Spleen (tissue), 11 donors: ENCODE measurements around the gene OXCT1. TPM values are rescaled to one million over a fixed set of nuclear protein-coding genes. Genes with fewer than 3 reads are reported as not detected.

ENCODE experiments used
- DNase-seq: peaks from one replicate; pipeline ENCODE4 v3.0.0-alpha.2; 2020
- H3K27ac ChIP-seq, 8 donors: fragments of 200-600 bp; sonication (generic) in 7 of 8; 1 replicate in 4 of 8; 2 replicates in 4 of 8; pipeline versions ENCODE4 v1.5.0 to v1.8.0; 2016 to 2021; ENCODE audit warnings: inconsistent platforms in 4 of 8, mild to moderate bottlenecking in 4 of 8, moderate library complexity in 1 of 8
- H3K27me3 ChIP-seq, 7 donors: fragments of 200-600 bp; sonication (generic) in 6 of 7; replicated peaks in 1 of 7; 1 replicate in 4 of 7; 2 replicates in 3 of 7; pipeline versions ENCODE4 v1.5.0 to v1.8.0; 2016 to 2021; ENCODE audit warnings: inconsistent platforms in 3 of 7, mild to moderate bottlenecking in 1 of 7
- H3K36me3 ChIP-seq, 6 donors: fragments of 200-600 bp; sonication (generic) in 5 of 6; 1 replicate in 4 of 6; 2 replicates in 2 of 6; pipeline versions ENCODE4 v1.5.0 to v1.8.0; 2016 to 2021; ENCODE audit warnings: inconsistent platforms in 2 of 6
- H3K4me1 ChIP-seq, 6 donors: fragments of 200-600 bp; sonication (generic) in 5 of 6; 1 replicate in 3 of 6; 2 replicates in 3 of 6; pipeline versions ENCODE4 v1.5.0 to v1.8.0; 2016 to 2021; ENCODE audit warnings: inconsistent platforms in 3 of 6
- H3K4me3 ChIP-seq, 8 donors: fragments of 200-600 bp; sonication (generic) in 7 of 8; 1 replicate in 4 of 8; 2 replicates in 4 of 8; pipeline versions ENCODE4 v1.5.0 to v1.8.0; 2016 to 2021; ENCODE audit warnings: inconsistent platforms in 4 of 8, mild to moderate bottlenecking in 4 of 8, moderate library complexity in 2 of 8
- H3K9me3 ChIP-seq, 8 donors: fragments of 200-600 bp; sonication (generic) in 7 of 8; 1 replicate in 4 of 8; 2 replicates in 4 of 8; pipeline versions ENCODE4 v1.5.0 to v1.8.0; 2016 to 2021; ENCODE audit warnings: inconsistent platforms in 4 of 8
- POLR2A ChIP-seq, 3 donors: fragments of 450-650 bp; IDR thresholded peaks; one replicate each; pipeline ENCODE4 v1.5.1; 2017; ENCODE audit warnings: antibody characterized with exemption in 3 of 3, mild to moderate bottlenecking in 1 of 3
- POLR2AphosphoS5 ChIP-seq, 3 donors: sonication (generic); formaldehyde crosslinking; IDR thresholded peaks; one replicate each; pipeline ENCODE4 v1.5.1; 2017; ENCODE audit warnings: antibody characterized with exemption in 3 of 3
- WGBS, 5 donors: extraction: QIAGEN DNeasy Blood & Tissue Kit in 3 of 5; methylation state at CpG; one replicate each; pipeline versions ENCODE4 v1.1.5 to v1.1.7; 2013 to 2018; 5-methylcytosine and 5-hydroxymethylcytosine counted together
- intact Hi-C: fragments of 100-400 bp; cut with DNase I; formaldehyde crosslinking; loops from one replicate; pipeline ENCODE4 v1.15.0; 2023; ENCODE audit warnings: low total_unique reads
- polyA plus RNA-seq, 3 donors: library from polyadenylated mRNA; stranded (reverse); fragments of 200-250 nt; gene quantifications; one replicate each; pipeline ENCODE4 v1.2.1, GENCODE V29; 2013
- total RNA-seq, 7 donors: library from RNA; depleted of rRNA in 3 of 7; stranded (reverse); fragments of >200 nt in 3 of 7; fragmentation: NEBNext Ultra II Directional in 4 of 7; extraction: Animal tissue kit (Norgen Biotek cat#: 25700) in 4 of 7; gene quantifications; one replicate each; pipeline versions ENCODE4 v1.1.0 to v1.2.1, GENCODE V29; 2016 to 2021
- TF ChIP-seq, protein P1 (sequence below), 11 experiments: fragments of 200-600 bp in 7 of 11; fragments of 450-650 bp in 4 of 11; sonication (generic) in 4 of 11; IDR thresholded peaks in 8 of 11; conservative IDR thresholded peaks in 3 of 11; 1 replicate in 7 of 11; 2 replicates in 4 of 11; pipeline versions ENCODE4 v1.4.0 to v1.8.0; 2016 to 2021; ENCODE audit warnings: antibody characterized with exemption in 11 of 11, inconsistent platforms in 4 of 11, mild to moderate bottlenecking in 1 of 11
- donor health status: healthy with polysubstance abuse.
- donor health status: DM: no; HTN: no; CAD: no; lungs with moderate emphysema.
- donor health status: DM: no; HTN: no; CAD: no.
- donor health status: Bipolar disorder and iron deficiency.
- donor health status: healthy.
- donor health status: DM: no; HTN: no; CAD: no.
- donor health status: DM: yes; HTN: yes; CAD: no.

Gene OXCT1
- total and polyA plus RNA-seq, 10 donors, result 7.0 to 16.7 (median 13.5) TPM

DNA sequence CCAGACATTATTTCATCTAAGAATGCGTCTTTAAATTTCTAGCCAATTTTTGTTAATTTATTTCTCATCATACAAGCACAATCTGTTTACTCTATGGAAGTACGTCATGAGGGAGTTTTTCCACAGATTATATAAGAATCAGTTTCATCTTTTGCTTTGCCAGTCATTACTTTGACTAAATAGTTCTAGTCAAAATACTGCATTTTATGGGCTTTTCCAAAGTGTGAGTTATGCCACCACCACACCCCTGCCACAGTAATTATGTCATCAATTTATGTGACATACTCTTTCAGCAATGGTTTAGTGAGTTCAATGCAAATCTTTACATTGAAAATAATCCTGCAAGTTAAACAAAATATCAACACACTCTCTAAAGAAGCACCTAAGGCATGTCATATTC, 35.9 kb upstream of the OXCT1 start:
- Histone ChIP-seq H3K27me3 (no peaks in the 10 kb centered on the region), H3K27ac (no peak overlapping the region), H3K9me3 (no peaks in the 10 kb centered on the region), H3K36me3 (peaks cover 0 to 50% (median 31%) of the 10 kb centered on the region in 6 donors), H3K4me1 (peaks cover 8 to 58% (median 36%) of the 10 kb centered on the region in 6 donors), H3K4me3 (no peak overlapping the region)
- no peak for TF ChIP-seq POLR2A (IDR thresholded peaks at IDR 0.05)
- no peak for TF ChIP-seq POLR2AphosphoS5 (IDR thresholded peaks at IDR 0.05)
- TF ChIP-seq, protein P1, sequence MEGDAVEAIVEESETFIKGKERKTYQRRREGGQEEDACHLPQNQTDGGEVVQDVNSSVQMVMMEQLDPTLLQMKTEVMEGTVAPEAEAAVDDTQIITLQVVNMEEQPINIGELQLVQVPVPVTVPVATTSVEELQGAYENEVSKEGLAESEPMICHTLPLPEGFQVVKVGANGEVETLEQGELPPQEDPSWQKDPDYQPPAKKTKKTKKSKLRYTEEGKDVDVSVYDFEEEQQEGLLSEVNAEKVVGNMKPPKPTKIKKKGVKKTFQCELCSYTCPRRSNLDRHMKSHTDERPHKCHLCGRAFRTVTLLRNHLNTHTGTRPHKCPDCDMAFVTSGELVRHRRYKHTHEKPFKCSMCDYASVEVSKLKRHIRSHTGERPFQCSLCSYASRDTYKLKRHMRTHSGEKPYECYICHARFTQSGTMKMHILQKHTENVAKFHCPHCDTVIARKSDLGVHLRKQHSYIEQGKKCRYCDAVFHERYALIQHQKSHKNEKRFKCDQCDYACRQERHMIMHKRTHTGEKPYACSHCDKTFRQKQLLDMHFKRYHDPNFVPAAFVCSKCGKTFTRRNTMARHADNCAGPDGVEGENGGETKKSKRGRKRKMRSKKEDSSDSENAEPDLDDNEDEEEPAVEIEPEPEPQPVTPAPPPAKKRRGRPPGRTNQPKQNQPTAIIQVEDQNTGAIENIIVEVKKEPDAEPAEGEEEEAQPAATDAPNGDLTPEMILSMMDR (IDR thresholded peaks at IDR 0.05 in 8 of 11, conservative IDR thresholded peaks at IDR 0.05 in 3 of 11), result no peak
- no peak for DNase-seq
- 89 to 96% (median 92%) methylated on average over 2 of the region's 2 CpGs for WGBS, 5 donors
- intact Hi-C loops, result no loop called here

DNA sequence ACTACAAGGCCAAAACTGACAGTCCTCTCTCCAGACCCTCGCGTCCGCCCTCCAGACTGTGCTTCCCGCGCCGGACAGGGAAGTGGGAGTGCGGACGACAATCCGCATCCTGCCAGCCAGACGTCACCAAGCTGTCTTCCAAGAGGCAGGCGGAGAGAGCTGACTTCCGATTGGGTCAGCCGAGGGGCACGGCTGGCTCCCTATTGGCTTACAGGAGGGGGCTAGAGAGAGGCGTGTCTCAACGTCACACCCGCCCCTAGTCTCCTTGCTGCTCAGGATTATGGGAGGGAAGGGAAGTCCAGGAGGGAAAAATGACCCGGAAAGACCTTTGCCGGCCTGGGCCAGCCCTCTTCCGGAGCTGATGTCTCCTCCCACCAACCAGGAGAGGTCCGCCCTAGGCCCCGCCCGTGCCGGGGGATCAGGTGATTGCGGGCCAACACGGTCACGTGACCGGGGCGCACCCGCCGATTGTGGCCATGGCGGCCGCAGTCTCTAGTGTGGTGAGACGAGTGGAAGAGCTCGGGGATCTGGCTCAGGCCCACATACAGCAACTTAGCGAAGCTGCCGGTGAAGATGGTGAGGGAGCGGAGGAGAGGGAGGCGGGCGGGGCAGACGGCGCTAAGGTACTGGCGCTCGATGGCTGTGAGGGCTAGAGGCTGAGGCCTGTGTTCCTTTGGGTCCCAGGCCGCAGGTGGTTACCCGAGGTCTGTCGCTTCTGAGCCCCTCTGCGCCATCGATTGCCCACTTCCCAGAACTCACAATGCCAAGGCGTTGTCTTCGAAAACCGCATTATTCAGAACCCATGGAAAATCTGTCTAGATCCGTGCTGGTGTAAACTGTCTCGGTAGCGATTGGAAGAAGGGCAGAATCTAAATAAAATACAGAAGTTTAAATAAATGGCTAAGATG, 33.9 kb upstream of the OXCT1 start, which contains the start of gene RIMOC1:
TSS of gene RIMOC1 (plus strand) at position 453 of the 908 bp plus-strand sequence. CDS start at position 477, 24 bp downstream.
- intact Hi-C loops, result no loop called here
- 0 to 1% (median 0%) methylated on average over 38 to 55 of the region's 55 CpGs for WGBS, 5 donors
- Histone ChIP-seq H3K27me3 (no peaks in the 10 kb centered on the region), H3K9me3 (no peaks in the 10 kb centered on the region), H3K4me1 (peaks cover 8 to 53% (median 36%) of the 10 kb centered on the region in 6 donors), H3K27ac (peak within 1 kb of the TSS; percentile 72 to 93 (median 86)), H3K4me3 (peak within 1 kb of the TSS; percentile 60 to 90 (median 72)), H3K36me3 (peaks cover 0 to 30% (median 14%) of the 10 kb centered on the region in 6 donors)
- peak; percentile 99 for DNase-seq
- TF ChIP-seq POLR2A (IDR thresholded peaks at IDR 0.05), result peak; percentile 53 to 84 (median 58)
- TF ChIP-seq, protein P1 (IDR thresholded peaks at IDR 0.05 in 8 of 11, conservative IDR thresholded peaks at IDR 0.05 in 3 of 11), result peak in 2 of 11 experiments; percentile 9 to 35
- TF ChIP-seq POLR2AphosphoS5 (IDR thresholded peaks at IDR 0.05), result peak; percentile 97 to 99 (median 99)

DNA sequence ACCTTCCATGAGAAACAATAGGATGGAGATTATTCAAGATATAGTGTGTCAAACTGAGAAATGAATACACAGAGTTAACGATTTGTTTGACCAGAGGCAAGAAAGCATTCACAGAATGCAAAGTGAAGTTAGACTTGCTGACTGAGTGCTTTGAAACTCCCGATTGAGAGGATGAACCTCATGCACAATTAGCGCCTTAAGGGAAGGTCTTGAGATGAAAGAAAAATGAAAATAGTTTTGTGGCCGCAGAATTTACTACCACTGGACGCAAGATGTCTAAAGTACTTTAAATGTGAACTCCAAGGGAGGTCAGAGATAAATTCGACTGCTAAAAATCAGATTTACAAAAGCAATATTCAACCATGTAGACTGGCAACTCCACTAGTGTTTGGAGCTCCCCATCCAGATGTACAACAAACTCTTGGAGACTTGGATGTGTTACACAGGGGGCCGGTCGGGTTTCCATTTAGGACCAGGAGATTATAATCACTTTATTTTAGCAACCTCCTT, 33.2 kb upstream of the OXCT1 start:
- intact Hi-C loops, result no loop called here
- 41 to 51% (median 45%) methylated on average over 8 of the region's 8 CpGs for WGBS, 5 donors
- TF ChIP-seq POLR2AphosphoS5 (IDR thresholded peaks at IDR 0.05), result no peak
- TF ChIP-seq, protein P1 (IDR thresholded peaks at IDR 0.05 in 8 of 11, conservative IDR thresholded peaks at IDR 0.05 in 3 of 11), result no peak
- TF ChIP-seq POLR2A (IDR thresholded peaks at IDR 0.05), result no peak

DNA sequence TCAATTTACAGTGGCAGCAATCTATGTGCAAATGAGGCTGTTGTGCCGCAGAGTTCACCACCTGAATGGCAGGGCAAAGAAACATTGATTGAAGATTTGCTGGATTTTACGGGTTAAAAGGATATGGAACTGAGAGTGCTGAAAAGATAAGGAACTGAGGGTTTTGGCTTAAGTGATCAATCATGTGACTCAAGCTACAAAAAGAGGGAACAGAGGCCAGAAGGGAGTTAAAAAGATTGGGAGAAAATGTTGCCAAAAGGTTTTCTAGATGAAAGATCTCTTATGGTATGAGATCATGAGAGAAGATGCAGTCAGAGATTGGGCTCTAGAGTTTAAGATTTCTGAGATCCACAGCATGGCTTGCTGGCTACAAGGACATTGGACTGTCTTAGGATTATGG, 26.0 kb upstream of the OXCT1 start:
- TF ChIP-seq POLR2AphosphoS5 (IDR thresholded peaks at IDR 0.05), result no peak
- TF ChIP-seq, protein P1 (IDR thresholded peaks at IDR 0.05 in 8 of 11, conservative IDR thresholded peaks at IDR 0.05 in 3 of 11), result no peak
- no peak for TF ChIP-seq POLR2A (IDR thresholded peaks at IDR 0.05)
- Histone ChIP-seq H3K27me3 (peaks cover 0 to 20% (median 0%) of the 10 kb centered on the region in 7 donors), H3K4me1 (peaks cover 0 to 4% (median 0%) of the 10 kb centered on the region in 6 donors), H3K27ac (no peak overlapping the region), H3K36me3 (no peaks in the 10 kb centered on the region), H3K4me3 (no peak overlapping the region), H3K9me3 (no peaks in the 10 kb centered on the region)
- WGBS, 5 donors, result 8 to 26% (median 12%) methylated on average over 2 of the region's 2 CpGs
- DNase-seq, result no peak
- intact Hi-C loops, result no loop called here

More for the DNA sequence above, 33.2 kb upstream of the OXCT1 start:
- peaks cover 8 to 47% (median 36%) of the 10 kb centered on the region in 6 donors for H3K4me1 ChIP-seq
- DNase-seq, result no peak
- H3K27ac ChIP-seq, result peak overlapping the region; percentile 44 to 93 (median 86)
- H3K27me3 ChIP-seq, result no peaks in the 10 kb centered on the region
- H3K9me3 ChIP-seq, result no peaks in the 10 kb centered on the region
- H3K4me3 ChIP-seq, result peak overlapping the region; percentile 42 to 90 (median 72)
- H3K36me3 ChIP-seq, result peaks cover 0 to 23% (median 7%) of the 10 kb centered on the region in 6 donors
